ENCODE measurements around the gene HPSE2.

DNA sequence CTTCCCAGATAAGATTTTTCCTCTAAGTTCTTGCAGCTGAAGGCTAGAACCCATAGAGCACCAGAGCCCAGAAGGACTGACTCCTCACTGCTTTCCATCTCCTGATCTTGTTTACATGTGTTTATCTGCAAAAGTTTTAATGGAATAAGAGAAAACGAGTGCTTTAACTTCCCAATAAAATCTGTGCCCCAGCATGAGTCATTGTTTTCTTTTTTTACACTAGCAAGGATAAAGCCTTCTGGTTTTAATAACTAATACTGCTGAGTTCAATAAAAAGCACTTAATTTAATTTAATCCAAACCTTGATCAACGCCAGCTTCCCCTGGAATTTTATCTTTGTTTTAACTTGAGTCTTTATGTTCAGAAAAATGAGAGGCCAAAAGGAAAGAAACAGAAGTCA, 227.6 kb downstream of the HPSE2 start:
- TF ChIP-seq PRPF4 (IDR thresholded peaks at IDR 0.05; ENCODE audit: low read depth, low read length, poor library complexity, severe bottlenecking), result no peak
- no peak for TF ChIP-seq ZNF773 (CRISPR knock-in tag; IDR thresholded peaks at IDR 0.05; ENCODE audit: borderline replicate concordance)
- TF ChIP-seq ZNF792 (CRISPR knock-in tag; IDR thresholded peaks at IDR 0.05), result no peak
- TF ChIP-seq, protein P1, sequence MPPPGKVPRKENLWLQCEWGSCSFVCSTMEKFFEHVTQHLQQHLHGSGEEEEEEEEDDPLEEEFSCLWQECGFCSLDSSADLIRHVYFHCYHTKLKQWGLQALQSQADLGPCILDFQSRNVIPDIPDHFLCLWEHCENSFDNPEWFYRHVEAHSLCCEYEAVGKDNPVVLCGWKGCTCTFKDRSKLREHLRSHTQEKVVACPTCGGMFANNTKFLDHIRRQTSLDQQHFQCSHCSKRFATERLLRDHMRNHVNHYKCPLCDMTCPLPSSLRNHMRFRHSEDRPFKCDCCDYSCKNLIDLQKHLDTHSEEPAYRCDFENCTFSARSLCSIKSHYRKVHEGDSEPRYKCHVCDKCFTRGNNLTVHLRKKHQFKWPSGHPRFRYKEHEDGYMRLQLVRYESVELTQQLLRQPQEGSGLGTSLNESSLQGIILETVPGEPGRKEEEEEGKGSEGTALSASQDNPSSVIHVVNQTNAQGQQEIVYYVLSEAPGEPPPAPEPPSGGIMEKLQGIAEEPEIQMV (CRISPR knock-in tag; IDR thresholded peaks at IDR 0.05; ENCODE audit: low read depth), result no peak
- TF ChIP-seq PHF8 (CRISPR knock-in tag; IDR thresholded peaks at IDR 0.05), result no peak
- no peak for TF ChIP-seq ZEB1 (IDR thresholded peaks at IDR 0.05; ENCODE audit: insufficient replicate concordance, low read depth)
- TF ChIP-seq ZBTB20 (CRISPR knock-in tag; IDR thresholded peaks at IDR 0.05; ENCODE audit: borderline replicate concordance, low read depth), result no peak
- TF ChIP-seq ZNF879 (CRISPR knock-in tag; IDR thresholded peaks at IDR 0.05), result no peak
